HG03565 (cell line): ENCODE data around the gene CFD.
"Not testable (repeated sequence)": the region's sequence is repeated elsewhere in the genome, so short reads cannot be mapped to it uniquely, and the experiment has no call there.

Experiments
- ATAC-seq: cut with Tn5 transposase; IDR thresholded peaks from one replicate; pipeline ENCODE4 v1.9.1; 2021; ENCODE audit warnings: mild to moderate bottlenecking, moderate library complexity; ENCODE audit not compliant: unreplicated experiment

The CFD gene

DNA sequence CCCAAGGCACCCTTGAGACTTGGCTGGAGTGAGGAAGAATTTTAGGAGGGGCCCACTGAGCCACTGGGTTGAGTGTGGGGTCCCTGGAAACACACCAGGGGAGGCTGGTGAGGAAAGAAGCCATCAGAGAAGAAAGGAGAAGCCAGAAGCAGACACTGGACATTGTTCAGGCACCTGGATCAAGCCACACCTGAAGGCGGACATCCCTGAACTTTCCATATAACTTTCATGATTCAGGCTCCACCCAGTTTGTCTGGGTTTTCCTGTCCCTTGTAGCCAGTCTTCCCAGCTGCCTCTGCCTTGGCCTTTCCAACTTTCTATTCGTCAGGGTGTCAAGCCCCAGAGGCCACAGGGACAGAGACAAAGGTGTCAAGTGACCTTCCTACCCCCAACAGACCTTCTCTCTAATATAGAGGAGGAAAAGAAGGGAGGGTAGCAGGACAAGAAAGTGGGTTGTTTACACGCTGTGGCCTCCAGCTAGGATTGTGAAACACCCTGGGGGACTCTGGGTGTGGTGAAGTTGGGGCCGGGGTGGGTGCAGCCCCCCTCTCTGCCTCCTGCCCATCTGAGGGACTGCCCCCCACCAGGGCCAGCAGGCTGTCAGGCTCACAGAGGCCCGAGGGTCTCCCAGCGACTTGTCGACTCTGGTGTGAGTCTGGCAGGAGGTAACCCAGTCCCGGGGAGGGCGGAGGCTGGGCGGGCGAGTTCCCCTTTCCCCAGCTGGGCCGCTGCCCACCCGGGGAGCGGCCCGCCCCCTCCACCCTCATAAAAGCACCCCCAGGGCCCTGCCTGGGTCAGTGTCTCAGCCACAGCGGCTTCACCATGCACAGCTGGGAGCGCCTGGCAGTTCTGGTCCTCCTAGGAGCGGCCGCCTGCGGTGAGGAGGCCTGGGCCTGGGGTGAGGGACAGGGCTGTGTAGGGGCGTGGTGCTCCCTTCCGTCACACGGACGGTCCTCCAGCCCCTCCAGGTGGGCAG is at the start of gene CFD:
Gene CFD, plus strand, starts transcription at position 797 of the 976 bp plus-strand sequence. Its CDS starts 26 bp downstream, at position 823.
- ATAC-seq: no peak

DNA sequence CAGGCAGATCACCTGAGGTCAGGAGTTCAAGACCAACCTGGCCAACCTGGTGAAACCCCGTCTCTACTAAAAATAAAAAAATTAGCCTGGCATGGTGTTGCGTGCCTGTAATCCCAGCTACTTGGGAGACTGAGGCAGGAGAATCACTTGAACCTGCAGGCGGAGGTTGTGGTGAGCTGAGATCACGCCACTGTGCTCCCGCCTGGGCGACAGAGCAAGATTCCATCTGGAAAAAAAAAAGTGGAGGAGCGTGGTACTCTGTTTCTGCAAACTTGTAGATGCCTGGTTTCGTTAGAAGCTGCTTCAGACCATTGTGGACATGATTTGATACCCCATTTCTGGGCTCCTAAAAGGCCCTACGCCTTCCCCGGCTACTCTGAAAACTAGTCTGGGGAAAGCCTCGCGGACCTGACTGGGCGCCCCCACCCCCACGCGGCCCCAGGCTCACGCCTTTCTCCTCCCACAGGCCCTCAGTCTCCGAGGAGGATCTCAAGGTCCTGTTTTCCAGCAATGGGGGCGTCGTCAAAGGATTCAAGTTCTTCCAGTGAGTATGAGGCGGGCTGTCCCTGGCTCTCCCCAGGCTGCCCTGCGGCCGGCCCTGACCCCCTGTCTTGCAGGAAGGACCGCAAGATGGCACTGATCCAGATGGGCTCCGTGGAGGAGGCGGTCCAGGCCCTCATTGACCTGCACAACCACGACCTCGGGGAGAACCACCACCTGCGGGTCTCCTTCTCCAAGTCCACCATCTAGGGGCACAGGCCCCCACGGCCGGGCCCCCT is 49.2 kb upstream of the CFD start:
- no peak for ATAC-seq

DNA sequence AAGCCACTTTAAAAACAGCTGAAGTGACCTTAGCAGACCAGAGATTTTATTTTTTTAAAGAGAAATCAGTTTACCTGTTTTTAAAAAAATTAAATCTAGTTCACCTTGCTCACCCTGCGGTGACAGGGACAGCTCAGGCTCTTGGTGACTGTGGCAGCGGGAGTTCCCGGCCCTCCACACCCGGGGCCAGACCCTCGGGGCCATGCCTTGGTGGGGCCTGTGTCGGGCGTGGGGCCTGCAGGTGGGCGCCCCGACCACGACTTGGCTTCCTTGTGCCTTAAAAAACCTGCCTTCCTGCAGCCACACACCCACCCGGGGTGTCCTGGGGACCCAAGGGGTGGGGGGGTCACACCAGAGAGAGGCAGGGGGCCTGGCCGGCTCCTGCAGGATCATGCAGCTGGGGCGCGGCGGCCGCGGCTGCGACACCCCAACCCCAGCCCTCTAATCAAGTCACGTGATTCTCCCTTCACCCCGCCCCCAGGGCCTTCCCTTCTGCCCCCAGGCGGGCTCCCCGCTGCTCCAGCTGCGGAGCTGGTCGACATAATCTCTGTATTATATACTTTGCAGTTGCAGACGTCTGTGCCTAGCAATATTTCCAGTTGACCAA is 48.5 kb upstream of the CFD start:
- no peak for ATAC-seq

DNA sequence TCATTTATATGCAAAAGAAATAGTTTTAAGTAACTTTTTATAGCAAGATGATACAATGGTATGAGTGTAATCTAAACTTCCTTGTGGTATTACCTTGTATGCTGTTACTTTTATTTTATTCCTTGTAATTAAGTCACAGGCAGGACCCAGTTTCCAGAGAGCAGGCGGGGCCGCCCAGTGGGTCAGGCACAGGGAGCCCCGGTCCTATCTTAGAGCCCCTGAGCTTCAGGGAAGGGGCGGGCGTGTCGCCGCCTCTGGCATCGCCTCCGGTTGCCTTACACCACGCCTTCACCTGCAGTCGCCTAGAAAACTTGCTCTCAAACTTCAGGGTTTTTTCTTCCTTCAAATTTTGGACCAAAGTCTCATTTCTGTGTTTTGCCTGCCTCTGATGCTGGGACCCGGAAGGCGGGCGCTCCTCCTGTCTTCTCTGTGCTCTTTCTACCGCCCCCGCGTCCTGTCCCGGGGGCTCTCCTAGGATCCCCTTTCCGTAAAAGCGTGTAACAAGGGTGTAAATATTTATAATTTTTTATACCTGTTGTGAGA is 47.9 kb upstream of the CFD start:
- ATAC-seq: no peak

DNA sequence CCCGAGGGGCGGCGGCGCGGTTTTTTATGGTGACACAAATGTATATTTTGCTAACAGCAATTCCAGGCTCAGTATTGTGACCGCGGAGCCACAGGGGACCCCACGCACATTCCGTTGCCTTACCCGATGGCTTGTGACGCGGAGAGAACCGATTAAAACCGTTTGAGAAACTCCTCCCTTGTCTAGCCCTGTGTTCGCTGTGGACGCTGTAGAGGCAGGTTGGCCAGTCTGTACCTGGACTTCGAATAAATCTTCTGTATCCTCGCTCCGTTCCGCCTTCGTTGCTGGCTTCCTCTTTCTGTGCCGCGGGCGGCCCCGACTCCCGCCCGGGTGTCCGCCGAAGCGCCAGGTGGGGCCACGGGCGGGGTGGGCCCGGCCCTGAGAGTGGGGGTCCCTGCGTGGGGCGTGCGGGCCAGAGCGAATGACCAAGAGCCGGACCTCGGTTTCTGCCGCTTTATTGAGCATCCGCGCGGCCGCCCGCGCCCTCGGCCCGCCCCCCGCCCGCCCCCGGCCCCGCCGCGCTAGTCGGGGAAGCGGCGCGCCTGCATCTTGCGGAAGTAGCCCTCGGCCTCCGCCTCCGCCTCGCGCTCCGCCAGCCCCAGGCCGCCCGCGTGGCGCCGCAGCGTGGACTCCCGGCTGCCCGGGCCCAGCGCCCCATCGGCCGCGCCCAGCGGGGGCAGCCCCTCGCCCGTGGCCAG is 47.3 kb upstream of the CFD start:
- ATAC-seq: no peak

DNA sequence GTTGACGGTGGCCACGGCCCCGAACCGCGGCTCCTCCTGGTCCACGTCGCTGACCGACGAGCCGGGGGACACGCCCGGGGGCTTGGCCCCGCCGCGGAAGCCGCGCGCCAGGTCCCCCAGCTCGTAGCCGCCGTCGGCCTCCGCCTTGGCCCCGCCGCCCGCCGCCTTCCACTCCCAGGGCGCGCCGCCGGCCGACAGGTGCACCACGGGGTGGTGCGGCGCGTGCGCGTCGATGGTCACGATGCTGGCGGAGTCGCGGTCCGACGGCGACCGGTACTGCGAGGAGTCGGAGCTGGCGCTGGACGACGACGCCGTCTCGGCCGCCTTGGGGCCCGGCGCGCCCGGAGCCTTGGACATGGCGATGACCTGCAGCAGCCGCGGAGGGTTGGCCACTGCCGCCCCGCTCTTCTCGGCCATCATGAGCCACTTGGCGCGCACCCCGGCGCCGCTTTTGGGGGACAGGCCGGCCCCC is 46.7 kb upstream of the CFD start:
- ATAC-seq: no peak

DNA sequence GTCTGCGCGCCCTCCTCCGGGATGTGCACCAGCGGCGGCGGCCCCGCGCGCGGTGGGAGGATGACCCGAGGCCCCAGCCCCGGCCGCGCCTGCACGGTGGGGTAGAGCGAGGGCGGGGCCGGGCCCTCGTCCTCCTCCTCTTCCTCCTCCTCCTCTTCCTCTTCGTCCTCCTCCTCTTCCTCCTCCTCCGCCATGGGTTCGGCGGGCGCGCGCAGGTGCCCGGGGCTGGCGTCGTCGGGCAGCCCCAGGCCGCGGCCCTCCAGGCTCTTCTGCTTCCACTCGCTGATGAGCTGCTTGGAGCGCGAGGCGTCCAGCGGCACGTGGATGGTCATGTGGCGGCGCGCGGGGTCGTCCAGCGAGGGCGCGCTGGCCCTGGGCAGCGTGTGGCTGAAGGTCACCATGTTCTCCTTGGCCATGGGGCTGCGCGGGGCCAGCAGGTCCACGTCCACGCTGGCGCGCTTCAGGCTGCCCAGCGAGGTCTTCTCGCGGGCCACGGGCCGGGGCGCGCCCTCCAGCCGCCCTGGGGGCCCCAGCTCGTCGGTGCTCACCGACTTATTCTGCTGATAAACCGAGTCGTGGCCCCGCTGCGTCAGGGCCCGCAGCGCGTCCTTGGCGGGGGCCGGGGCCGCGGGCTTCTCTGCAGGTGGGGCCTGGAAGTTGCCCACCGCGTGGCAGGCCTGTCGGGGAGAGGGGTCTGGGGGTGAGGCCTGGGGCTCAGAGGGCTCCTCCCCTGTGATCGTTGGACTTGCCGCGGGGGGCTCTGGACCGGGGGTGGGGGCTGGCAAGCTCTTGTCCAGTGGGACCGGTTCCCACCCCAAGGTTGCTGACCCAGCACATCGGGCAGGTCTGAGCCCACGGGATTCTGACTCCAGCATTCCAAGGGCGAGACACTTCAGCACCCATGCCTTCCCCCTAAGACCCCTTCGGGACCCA is 46.0 kb upstream of the CFD start:
- no peak for ATAC-seq

DNA sequence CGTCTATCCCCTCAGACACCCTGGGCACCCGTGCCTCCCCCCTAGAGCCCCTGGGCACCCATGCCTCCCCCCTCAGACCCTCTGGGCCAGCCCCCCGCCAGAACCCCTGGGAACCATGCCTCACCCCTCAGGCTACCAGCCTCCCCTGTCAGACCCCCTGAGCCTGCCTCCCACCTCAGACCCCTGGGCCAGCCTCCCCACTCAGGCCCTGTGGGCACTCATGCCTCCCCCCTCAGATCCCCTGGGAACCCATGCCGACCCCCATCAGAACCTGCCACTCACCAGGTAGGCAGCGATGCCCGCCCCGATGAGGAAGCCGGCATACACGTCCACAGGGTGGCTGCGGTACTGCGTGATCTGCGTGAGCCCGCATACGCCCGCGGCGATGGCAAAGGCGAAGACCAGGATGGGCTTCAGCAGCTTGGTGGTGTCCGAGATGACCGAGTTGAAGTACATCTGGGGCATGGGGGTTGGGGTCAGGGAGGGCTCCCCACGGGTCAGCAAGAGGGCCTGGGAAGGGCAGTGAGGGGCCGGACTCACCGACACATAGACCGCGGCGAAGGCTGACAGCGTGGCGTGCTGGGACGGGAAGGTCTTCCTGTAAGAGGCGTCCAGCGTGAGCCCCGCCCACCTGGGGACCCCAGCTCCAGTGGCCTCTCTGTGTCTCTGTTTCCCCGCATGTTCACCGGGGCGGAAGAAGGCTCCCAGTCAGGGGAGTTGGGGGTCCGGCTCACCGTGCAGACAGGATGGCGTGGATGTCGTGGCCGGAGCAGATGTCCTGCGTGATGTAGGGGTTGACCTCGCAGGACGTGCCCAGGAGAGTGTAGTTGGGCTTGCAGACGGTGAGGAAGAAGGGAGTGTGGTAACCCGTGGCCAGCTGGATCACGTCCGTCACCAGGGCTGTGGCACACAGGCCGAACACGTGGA is 45.0 kb upstream of the CFD start:
- ATAC-seq: no peak

DNA sequence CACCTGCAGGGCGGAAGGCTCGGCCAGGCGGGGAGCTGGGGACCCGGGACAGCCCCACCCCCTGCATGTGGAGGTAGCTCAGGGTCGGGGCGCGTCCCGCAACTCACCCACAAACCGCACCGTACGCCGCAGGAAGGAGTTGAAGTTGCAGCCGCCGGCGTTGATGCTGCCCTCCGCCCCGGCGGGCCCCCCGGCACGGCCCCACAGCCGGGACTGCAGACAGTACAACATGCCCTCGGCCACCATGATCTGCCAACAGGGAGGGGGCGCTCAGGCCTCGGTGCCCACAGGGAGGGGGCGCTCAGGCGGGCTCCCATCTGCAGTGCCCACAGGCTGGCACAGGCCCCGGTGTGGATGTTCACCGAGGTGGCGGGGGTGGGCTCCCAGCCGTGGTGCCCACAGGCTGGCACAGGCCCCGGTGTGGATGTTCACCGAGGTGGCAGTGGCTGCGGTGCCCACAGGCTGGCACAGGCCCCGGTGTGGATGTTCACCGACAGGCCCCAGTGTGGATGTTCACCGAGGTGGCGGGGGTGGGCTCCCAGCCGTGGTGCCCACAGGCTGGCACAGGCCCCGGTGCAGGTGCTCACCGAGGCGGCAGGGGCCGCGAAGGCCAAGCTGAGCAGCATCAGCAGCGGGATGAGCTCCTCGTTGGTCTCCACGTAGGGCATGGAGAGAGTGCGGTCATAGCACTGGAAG is 44.2 kb upstream of the CFD start:
- no peak for ATAC-seq

DNA sequence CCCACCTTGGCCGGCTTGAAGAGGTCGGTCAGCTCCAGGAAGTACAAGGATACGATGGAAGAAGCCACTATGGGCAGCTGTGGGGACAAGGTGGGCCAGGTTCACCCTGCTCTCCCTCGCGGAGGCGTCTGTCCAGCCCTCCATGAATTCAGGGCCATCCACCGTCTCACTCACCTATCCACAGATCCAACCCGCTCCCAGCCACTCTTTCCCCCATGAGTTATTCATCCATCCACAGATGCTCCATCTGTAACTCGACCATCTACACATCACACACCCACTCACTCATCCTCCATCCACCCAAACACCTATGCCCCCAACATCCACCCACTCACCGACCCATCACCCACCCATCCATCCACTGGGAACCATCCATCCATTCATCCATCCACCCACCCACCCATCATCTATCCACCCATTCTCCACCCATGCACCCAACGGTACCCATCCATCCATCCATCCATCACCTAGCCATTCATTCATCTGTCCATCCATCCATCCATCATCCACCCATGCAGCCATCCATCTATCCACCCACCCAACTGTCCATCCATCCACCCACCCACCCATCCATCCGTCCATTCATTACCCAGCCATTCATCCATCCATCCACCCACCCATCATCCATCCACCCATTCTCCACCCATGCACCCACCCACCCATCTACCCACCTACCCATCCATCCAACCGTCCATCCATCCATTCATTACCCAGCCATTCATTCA is 43.5 kb upstream of the CFD start:
- ATAC-seq: no peak

DNA sequence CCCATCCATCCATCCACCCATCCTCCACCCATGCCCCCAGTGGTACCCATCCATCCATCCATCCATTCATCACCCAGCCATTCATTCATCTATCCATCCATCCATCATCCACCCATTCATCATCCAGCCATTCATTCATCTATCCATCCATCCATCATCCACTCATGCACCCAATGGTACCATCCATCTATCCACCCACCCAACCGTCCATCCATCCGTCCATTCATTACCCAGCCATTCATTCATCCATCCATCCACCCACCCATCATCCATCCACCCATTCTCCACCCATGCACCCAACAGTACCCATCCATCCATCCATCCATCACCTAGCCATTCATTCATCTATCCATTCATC is 43.0 kb upstream of the CFD start:
- no peak for ATAC-seq

DNA sequence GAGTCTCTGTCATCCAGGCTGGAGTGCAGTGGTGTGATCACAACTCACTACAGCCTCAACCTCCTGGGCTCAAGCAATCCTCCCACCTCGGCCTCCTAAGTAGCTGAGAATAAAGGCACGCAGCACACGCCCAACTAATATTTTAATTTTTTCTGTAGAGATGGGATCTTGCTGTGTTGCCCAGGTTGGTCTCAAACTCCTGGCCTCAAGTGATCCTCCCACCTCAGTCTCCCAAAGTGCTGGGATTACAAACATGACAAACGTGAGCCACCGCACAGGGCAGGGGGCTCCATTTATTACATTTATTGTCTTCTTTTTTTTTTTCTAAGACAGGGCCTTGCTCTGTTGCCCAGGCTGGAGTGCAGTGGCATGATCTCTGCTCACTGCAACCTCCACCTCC is 39.3 kb upstream of the CFD start:
- not testable (repeated sequence) for ATAC-seq

DNA sequence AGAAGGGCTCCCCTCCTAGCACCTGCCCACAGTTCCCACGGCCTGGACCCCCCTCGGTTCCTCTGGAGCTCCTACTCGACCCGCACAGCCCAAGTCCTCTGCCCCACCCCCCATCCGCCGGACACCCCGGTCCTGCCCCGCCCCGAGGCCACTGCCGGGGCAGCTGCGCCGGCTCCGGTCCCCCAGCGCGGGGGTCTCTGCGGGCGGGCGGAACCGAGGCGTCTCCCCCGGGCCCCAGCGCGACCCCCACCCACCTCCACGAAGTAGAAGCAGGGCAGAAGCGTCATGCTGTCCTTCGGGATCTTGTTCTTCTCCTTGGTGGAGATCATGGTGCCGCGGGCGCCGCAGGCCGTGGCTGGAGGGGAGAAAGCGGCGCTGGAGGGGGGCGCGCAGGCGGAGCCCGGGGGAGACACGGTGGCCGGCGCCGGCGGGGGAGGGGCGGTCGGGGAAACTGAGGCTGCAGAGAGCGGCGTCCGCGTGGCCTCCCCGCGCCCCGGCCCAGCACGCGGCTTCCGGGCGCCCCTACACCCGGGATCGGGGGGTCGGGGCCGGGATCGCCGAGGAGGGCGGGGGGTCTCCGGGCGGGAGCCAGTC is 38.1 kb upstream of the CFD start:
- ATAC-seq: no peak

DNA sequence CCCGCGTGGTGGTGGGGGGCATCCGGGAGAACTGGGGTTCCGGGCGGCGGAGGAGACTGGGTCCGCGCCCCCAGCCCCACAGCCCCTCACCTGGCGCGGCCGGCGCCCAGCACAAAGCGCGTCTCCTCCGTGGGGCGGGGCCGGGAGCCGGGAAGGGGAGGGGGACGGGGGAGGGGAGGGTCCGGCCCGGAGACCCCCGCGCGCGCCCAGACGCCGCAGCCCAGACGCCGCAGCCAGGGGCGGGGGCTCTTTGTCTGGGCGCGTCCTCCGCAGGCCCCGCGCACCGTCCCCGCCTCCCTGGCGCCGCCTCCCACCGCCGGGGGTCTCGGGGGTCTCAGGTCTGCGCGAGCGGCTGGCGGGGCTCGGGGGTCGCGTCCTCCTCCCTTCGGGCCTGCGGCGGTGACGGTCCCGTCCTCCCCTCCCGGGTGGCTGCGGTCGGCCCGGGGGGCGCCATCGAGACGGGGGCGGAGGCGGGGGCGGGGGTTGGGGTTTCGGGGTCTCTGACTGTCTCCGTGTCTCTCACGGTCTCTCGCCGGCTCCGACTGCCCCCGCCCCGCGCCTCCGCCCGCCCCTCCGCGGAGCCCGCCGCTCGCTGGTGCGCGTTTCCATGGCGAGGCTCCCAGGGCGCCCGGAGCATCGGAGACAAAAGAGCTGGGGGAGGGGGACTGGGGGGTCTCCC is 37.5 kb upstream of the CFD start, which contains the start of gene PLPPR3:
Gene PLPPR3, minus strand, starts transcription at position 131 of the 679 bp plus-strand sequence. CDS start 396 bp downstream, outside the sequence.
- no peak for ATAC-seq

DNA sequence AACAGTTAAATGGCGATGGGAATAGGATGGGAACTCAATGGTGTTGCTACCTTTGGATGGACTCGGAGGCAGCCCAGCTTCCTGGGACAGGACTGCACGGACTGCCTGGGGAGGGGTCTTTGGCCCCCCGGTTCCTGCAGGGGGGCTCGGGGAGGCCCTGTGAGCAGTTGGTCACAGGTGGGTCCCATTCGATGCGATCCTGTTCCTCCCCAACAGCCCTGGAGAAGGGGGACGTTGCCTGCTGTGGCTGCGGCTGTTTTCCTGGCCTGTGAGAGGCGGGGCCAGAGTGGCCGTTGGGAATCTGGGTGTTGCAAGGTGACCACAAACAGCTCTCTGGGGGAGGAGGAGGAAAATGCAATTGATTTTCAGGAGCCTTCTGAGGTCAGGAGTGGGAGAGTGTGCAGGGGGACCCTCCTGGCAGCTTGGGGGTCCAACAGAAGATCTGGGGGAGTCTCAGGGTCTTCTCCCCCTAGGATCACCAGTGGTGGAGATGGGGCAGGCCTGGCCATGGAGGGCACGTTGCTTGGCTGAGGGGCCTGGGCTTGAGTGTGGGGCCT is 35.8 kb upstream of the CFD start:
- no peak for ATAC-seq

DNA sequence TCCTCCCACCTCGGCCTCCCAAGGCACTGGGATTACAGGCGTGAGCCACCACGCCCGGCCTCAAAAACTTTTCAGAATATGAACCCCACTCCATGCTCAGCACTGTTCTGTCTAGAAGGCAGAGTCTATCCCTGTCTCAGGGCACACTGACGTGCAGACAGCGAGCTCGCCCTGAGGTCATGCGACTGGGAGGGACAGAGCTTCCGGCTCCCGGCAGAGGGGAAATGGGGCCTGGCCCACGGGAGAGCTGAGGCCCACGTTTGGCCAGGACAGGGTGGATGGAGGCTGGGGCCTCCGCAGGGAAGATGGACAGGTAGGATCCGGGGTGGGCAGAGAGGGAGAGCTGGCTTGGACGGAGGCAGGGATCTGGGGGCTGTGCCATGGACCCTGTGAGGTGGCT is 34.6 kb upstream of the CFD start:
- ATAC-seq: no peak
